HCT116 (cell line): Measurements from ENCODE around the gene CCDC137. TPM values are rescaled to one million over a fixed set of nuclear protein-coding genes. Genes with fewer than 3 reads are reported as not detected.

Source experiments
- ATAC-seq: fragments of 200-7000 bp; cut with Tn5 transposase; 2 replicates; pipeline ENCODE4 v1.9.1; 2020; ENCODE audit warnings: mild to moderate bottlenecking, moderate library complexity
- BruUV-seq: library from RNA; stranded (reverse); fragments of 400-500 nt; replicated peaks from 2 replicates; lab custom pipeline; 2021; lab: Mats Ljungman, UMichigan
- CTCF ChIA-PET: fragments of 300-600 bp; sonication (Branson Sonifier 250); formaldehyde crosslinking; loops from one replicate; lab custom pipeline; 2021; ENCODE audit warnings: antibody characterized with exemption; lab: Charles Lee
- POLR2A ChIA-PET: fragments of 300-600, 350-600 bp; sonication (Branson Sonifier 250); formaldehyde crosslinking; loops from one replicate; lab custom pipeline; 2021; ENCODE audit warnings: antibody characterized with exemption; lab: Charles Lee
- RAD21 ChIA-PET, 2 experiments: fragments of 300-600 bp; sonication (Branson Sonifier 250); formaldehyde crosslinking; loops; one replicate each; lab custom pipeline; 2023; ENCODE audit warnings: low total read pairs in 2 of 2; ENCODE audit not compliant: uncharacterized antibody in 2 of 2, unreplicated experiment in 2 of 2, low non-redundant PET in 1 of 2; lab: Charles Lee
- DNase-seq: peaks from one replicate; pipeline ENCODE4 v3.0.0-alpha.2; 2010; ENCODE audit warnings: low read depth, low spot score
- H2AFZ ChIP-seq: fragments of 200-600 bp; shearing (Covaris generic), sonication (generic); 2 replicates; pipeline ENCODE4 v1.6.1; 2017; ENCODE audit warnings: low read depth, mixed run types, mixed read lengths, antibody characterized with exemption, low read length; ENCODE audit not compliant: poor library complexity, severe bottlenecking
- H3K27ac ChIP-seq: 2 replicates; pipeline ENCODE4 v1.5.1; 2012; ENCODE audit warnings: low read depth, low read length
- H3K27me3 ChIP-seq: fragments of 200-600 bp; sonication (generic); 2 replicates; pipeline ENCODE4 v1.6.1; 2016; ENCODE audit warnings: mixed run types, low read length, mixed read lengths; ENCODE audit not compliant: insufficient read depth
- H3K36me3 ChIP-seq, 2 experiments: fragments of 200-500 bp in 1 of 2; fragments of 200-600 bp in 1 of 2; sonication (Bioruptor generic) in 1 of 2; sonication (generic) in 1 of 2; 2 replicates each; pipeline versions ENCODE4 v1.5.1 to v1.6.1; 2014 to 2016; ENCODE audit warnings: low read length in 2 of 2, inconsistent platforms in 1 of 2, mixed read lengths in 1 of 2, mixed run types in 1 of 2; ENCODE audit not compliant: insufficient read depth in 2 of 2, control insufficient read depth in 1 of 2
- H3K4me1 ChIP-seq, 2 experiments: fragments of 200-600 bp in 1 of 2; sonication (generic) in 1 of 2; 2 replicates each; pipeline versions ENCODE4 v1.5.1 to v1.6.1; 2012 to 2017; ENCODE audit warnings: low read length in 2 of 2, inconsistent platforms in 1 of 2, mild to moderate bottlenecking in 1 of 2, mixed read lengths in 1 of 2, mixed run types in 1 of 2, moderate library complexity in 1 of 2; ENCODE audit not compliant: insufficient read depth in 2 of 2, control insufficient read depth in 1 of 2
- H3K4me2 ChIP-seq: fragments of 200-600 bp; sonication (generic); 2 replicates; pipeline ENCODE4 v1.6.1; 2017; ENCODE audit warnings: mixed run types, low read length, mixed read lengths
- H3K4me3 ChIP-seq, 2 experiments: fragments of 200-600 bp in 1 of 2; sonication (generic) in 1 of 2; replicated peaks in 1 of 2; 2 replicates each; pipeline ENCODE4 v1.5.1; 2011 to 2016; ENCODE audit warnings: low read length in 2 of 2, control low read depth in 1 of 2, low read depth in 1 of 2, mild to moderate bottlenecking in 1 of 2, mixed read lengths in 1 of 2, mixed run types in 1 of 2
- H3K79me2 ChIP-seq: fragments of 200-600 bp; sonication (generic); 2 replicates; pipeline ENCODE4 v1.6.1; 2017; ENCODE audit warnings: mild to moderate bottlenecking, mixed run types, low read length, moderate library complexity, mixed read lengths; ENCODE audit not compliant: insufficient read depth
- H3K9ac ChIP-seq: fragments of 200-600 bp; sonication (generic); 2 replicates; pipeline ENCODE4 v1.6.1; 2016; ENCODE audit warnings: low read length, mixed read lengths
- H3K9me2 ChIP-seq: fragments of 200-600 bp; sonication (generic), shearing (Covaris generic); 2 replicates; pipeline ENCODE4 v1.6.1; 2017; ENCODE audit warnings: mixed run types, mild to moderate bottlenecking, moderate library complexity; ENCODE audit not compliant: insufficient read depth
- H3K9me3 ChIP-seq, 2 experiments: fragments of 200-500 bp in 1 of 2; fragments of 200-600 bp in 1 of 2; sonication (Bioruptor generic) in 1 of 2; sonication (generic) in 1 of 2; 2 replicates each; pipeline ENCODE4 v1.6.1; 2014 to 2017; ENCODE audit warnings: low read length in 2 of 2, mixed read lengths in 2 of 2, inconsistent platforms in 1 of 2, low read depth in 1 of 2, mild to moderate bottlenecking in 1 of 2, mixed run types in 1 of 2, moderate library complexity in 1 of 2; ENCODE audit not compliant: control insufficient read depth in 1 of 2, insufficient read depth in 1 of 2
- H4K20me1 ChIP-seq: fragments of 200-600 bp; sonication (generic), shearing (Covaris generic); 2 replicates; pipeline ENCODE4 v1.6.1; 2017; ENCODE audit warnings: mixed run types, mild to moderate bottlenecking, moderate library complexity; ENCODE audit not compliant: insufficient read depth
- CBX3 ChIP-seq: IDR thresholded peaks from 2 replicates; pipeline ENCODE4 v1.6.1; 2012; ENCODE audit warnings: low read depth
- CEBPB ChIP-seq: IDR thresholded peaks from 2 replicates; pipeline ENCODE4 v1.6.1; 2012; ENCODE audit warnings: low read depth
- EGR1 ChIP-seq: IDR thresholded peaks from 2 replicates; pipeline ENCODE4 v1.6.1; 2012; ENCODE audit warnings: low read depth
- ELF1 ChIP-seq: IDR thresholded peaks from 2 replicates; pipeline ENCODE4 v1.6.1; 2012; ENCODE audit warnings: low read depth, borderline replicate concordance
- EZH2 ChIP-seq: fragments of 200-600 bp; sonication (generic); IDR thresholded peaks from 2 replicates; pipeline ENCODE4 v1.6.1; 2017; ENCODE audit warnings: antibody characterized with exemption, mixed run types
- FOSL1 ChIP-seq: IDR thresholded peaks from 2 replicates; pipeline ENCODE4 v1.6.1; 2012; ENCODE audit warnings: low read depth
- JUND ChIP-seq: IDR thresholded peaks from 2 replicates; pipeline ENCODE4 v1.6.1; 2012
- MAX ChIP-seq: IDR thresholded peaks from 2 replicates; pipeline ENCODE4 v1.6.1; 2012
- POLR2A ChIP-seq: IDR thresholded peaks from 2 replicates; pipeline ENCODE4 v1.7.0; 2011; ENCODE audit warnings: borderline replicate concordance; ENCODE audit not compliant: insufficient read depth, insufficient read length; ENCODE audit errors: extremely low read depth
- POLR2AphosphoS5 ChIP-seq: IDR thresholded peaks from 2 replicates; pipeline ENCODE4 v1.6.1; 2011; ENCODE audit warnings: mild to moderate bottlenecking, low read depth, low read length, moderate library complexity
- RAD21 ChIP-seq: IDR thresholded peaks from 2 replicates; pipeline ENCODE4 v1.6.1; 2012; ENCODE audit warnings: low read depth, mild to moderate bottlenecking
- SIN3A ChIP-seq: IDR thresholded peaks from 2 replicates; pipeline ENCODE4 v1.6.1; 2012; ENCODE audit warnings: low read depth
- SRF ChIP-seq: IDR thresholded peaks from 2 replicates; pipeline ENCODE4 v1.6.1; 2012; ENCODE audit warnings: low read depth
- TCF7L2 ChIP-seq: IDR thresholded peaks from 2 replicates; pipeline ENCODE4 v1.7.0; 2011; ENCODE audit warnings: borderline replicate concordance, inconsistent platforms; ENCODE audit not compliant: insufficient read depth, insufficient read length; ENCODE audit errors: extremely low read depth
- YY1 ChIP-seq: IDR thresholded peaks from 2 replicates; pipeline ENCODE4 v1.6.1; 2011; ENCODE audit warnings: low read length, low read depth, moderate library complexity, mild to moderate bottlenecking; ENCODE audit not compliant: insufficient replicate concordance; ENCODE audit errors: extremely low read depth
- ZFX ChIP-seq: fragments of 450-650 bp; IDR thresholded peaks from 2 replicates; pipeline ENCODE4 v1.6.1; 2017
- ZNF274 ChIP-seq: fragments of 200-500 bp; sonication (Bioruptor generic); IDR thresholded peaks from 2 replicates; pipeline ENCODE4 v1.6.1; 2014; ENCODE audit warnings: mild to moderate bottlenecking, low read depth, low read length, inconsistent platforms
- intact Hi-C: fragments of 100-400 bp; cut with micrococcal nuclease; formaldehyde crosslinking; loops from 2 replicates; pipeline ENCODE4 v1.10.0; 2022
- total RNA-seq: library from RNA; stranded (reverse); gene quantifications from one replicate; pipeline ENCODE4 v1.2.1, GENCODE V29; 2021; ENCODE audit not compliant: unreplicated experiment
- TF ChIP-seq, protein P1 (sequence below): IDR thresholded peaks from 2 replicates; pipeline ENCODE4 v1.6.1; 2012; ENCODE audit warnings: low read depth
- TF ChIP-seq, protein P2 (sequence below): IDR thresholded peaks from 2 replicates; pipeline ENCODE4 v1.6.1; 2011; ENCODE audit warnings: mild to moderate bottlenecking, low read length, moderate library complexity; ENCODE audit not compliant: insufficient replicate concordance; ENCODE audit errors: extremely low read depth
- TF ChIP-seq, protein P3 (sequence below): IDR thresholded peaks from 2 replicates; pipeline ENCODE4 v1.6.1; 2012
- TF ChIP-seq, protein P4 (sequence below), 3 experiments: fragments of 200-600 bp in 1 of 3; sonication (generic) in 1 of 3; IDR thresholded peaks in 2 of 3; conservative IDR thresholded peaks in 1 of 3; 2 replicates each; pipeline ENCODE4 v1.5.1; 2012 to 2017; ENCODE audit warnings: low read depth in 2 of 3, low read length in 2 of 3, antibody characterized with exemption in 1 of 3, borderline replicate concordance in 1 of 3, control low read depth in 1 of 3, mild to moderate bottlenecking in 1 of 3, mixed read lengths in 1 of 3, mixed run types in 1 of 3, moderate library complexity in 1 of 3; ENCODE audit not compliant: insufficient read depth in 1 of 3

The CCDC137 gene
- total RNA-seq, 1 experiment from 2014 or later: 77.5 TPM

- Histone ChIP-seq H3K9ac (peak overlapping the region; percentile 97), H4K20me1 (peaks cover 3% of the 10 kb centered on the region; the same call in 1 of the 2 replicates), H3K79me2 (peaks cover 42% of the 10 kb centered on the region), H3K36me3 (peaks cover 6 to 19% of the 10 kb centered on the region in 2 experiments; a peak in 3 of 4 replicates), H2AFZ (no peak overlapping the region), H3K27ac (peak overlapping the region; percentile 86), H3K4me1 (peaks cover 40 to 48% of the 10 kb centered on the region in 2 experiments), H3K4me3 (peak overlapping the region in 1 of 2 experiments; percentile 19; a peak in 1 of 4 replicates), H3K9me3 (no peaks in the 10 kb centered on the region), H3K27me3 (no peaks in the 10 kb centered on the region), H3K4me2 (peak overlapping the region; percentile 89), H3K9me2 (no peaks in the 10 kb centered on the region)
- no TSS peak for BruUV-seq
- ATAC-seq: peak; percentile 46
- ChIA-PET CTCF (no interaction called here), POLR2A (interaction anchor here (0.9 kb wide), 1 partner anchor 20 kb away, joined by 3 read pairs; the partner anchor contains the start of gene HGS), RAD21 (no interaction called here)
- intact Hi-C loops: no loop called here
- DNase-seq: peak; percentile 64
- TF ChIP-seq ZFX (no peak; the same call in 1 of the 2 replicates), ELF1 (no peak), CBX3 (peak; percentile 79; the same call in 1 of the 2 replicates), EZH2 (no peak), RAD21 (no peak), SRF (no peak), FOSL1 (no peak; the same call in 1 of the 2 replicates), EGR1 (peak; percentile 78), TCF7L2 (no peak), ZNF274 (no peak), JUND (no peak; the same call in 1 of the 2 replicates), YY1 (no peak), SIN3A (no peak), MAX (peak; percentile 62; the same call in 1 of the 2 replicates), POLR2A (no peak), CEBPB (no peak), POLR2AphosphoS5 (peak; percentile 56; the same call in 1 of the 2 replicates)
- TF ChIP-seq, protein P1, sequence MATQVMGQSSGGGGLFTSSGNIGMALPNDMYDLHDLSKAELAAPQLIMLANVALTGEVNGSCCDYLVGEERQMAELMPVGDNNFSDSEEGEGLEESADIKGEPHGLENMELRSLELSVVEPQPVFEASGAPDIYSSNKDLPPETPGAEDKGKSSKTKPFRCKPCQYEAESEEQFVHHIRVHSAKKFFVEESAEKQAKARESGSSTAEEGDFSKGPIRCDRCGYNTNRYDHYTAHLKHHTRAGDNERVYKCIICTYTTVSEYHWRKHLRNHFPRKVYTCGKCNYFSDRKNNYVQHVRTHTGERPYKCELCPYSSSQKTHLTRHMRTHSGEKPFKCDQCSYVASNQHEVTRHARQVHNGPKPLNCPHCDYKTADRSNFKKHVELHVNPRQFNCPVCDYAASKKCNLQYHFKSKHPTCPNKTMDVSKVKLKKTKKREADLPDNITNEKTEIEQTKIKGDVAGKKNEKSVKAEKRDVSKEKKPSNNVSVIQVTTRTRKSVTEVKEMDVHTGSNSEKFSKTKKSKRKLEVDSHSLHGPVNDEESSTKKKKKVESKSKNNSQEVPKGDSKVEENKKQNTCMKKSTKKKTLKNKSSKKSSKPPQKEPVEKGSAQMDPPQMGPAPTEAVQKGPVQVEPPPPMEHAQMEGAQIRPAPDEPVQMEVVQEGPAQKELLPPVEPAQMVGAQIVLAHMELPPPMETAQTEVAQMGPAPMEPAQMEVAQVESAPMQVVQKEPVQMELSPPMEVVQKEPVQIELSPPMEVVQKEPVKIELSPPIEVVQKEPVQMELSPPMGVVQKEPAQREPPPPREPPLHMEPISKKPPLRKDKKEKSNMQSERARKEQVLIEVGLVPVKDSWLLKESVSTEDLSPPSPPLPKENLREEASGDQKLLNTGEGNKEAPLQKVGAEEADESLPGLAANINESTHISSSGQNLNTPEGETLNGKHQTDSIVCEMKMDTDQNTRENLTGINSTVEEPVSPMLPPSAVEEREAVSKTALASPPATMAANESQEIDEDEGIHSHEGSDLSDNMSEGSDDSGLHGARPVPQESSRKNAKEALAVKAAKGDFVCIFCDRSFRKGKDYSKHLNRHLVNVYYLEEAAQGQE: no peak
- TF ChIP-seq, protein P2, sequence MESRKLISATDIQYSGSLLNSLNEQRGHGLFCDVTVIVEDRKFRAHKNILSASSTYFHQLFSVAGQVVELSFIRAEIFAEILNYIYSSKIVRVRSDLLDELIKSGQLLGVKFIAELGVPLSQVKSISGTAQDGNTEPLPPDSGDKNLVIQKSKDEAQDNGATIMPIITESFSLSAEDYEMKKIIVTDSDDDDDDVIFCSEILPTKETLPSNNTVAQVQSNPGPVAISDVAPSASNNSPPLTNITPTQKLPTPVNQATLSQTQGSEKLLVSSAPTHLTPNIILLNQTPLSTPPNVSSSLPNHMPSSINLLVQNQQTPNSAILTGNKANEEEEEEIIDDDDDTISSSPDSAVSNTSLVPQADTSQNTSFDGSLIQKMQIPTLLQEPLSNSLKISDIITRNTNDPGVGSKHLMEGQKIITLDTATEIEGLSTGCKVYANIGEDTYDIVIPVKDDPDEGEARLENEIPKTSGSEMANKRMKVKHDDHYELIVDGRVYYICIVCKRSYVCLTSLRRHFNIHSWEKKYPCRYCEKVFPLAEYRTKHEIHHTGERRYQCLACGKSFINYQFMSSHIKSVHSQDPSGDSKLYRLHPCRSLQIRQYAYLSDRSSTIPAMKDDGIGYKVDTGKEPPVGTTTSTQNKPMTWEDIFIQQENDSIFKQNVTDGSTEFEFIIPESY: no peak
- TF ChIP-seq, protein P3, sequence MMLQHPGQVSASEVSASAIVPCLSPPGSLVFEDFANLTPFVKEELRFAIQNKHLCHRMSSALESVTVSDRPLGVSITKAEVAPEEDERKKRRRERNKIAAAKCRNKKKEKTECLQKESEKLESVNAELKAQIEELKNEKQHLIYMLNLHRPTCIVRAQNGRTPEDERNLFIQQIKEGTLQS: no peak
- TF ChIP-seq, protein P4, sequence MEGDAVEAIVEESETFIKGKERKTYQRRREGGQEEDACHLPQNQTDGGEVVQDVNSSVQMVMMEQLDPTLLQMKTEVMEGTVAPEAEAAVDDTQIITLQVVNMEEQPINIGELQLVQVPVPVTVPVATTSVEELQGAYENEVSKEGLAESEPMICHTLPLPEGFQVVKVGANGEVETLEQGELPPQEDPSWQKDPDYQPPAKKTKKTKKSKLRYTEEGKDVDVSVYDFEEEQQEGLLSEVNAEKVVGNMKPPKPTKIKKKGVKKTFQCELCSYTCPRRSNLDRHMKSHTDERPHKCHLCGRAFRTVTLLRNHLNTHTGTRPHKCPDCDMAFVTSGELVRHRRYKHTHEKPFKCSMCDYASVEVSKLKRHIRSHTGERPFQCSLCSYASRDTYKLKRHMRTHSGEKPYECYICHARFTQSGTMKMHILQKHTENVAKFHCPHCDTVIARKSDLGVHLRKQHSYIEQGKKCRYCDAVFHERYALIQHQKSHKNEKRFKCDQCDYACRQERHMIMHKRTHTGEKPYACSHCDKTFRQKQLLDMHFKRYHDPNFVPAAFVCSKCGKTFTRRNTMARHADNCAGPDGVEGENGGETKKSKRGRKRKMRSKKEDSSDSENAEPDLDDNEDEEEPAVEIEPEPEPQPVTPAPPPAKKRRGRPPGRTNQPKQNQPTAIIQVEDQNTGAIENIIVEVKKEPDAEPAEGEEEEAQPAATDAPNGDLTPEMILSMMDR (IDR thresholded peaks at IDR 0.05 in 2 of 3, conservative IDR thresholded peaks at IDR 0.05 in 1 of 3; ENCODE audit: borderline replicate concordance in 1 of 3, insufficient read depth in 1 of 3, low read depth in 2 of 3, low read length in 2 of 3): no peak
Observed at GRCh38 chr17:81664051-81664470, 2.5 kb upstream of the CCDC137 start.
